Measurements from ENCODE around the gene PDE8A.
"Not testable (repeated sequence)": the region's sequence is repeated elsewhere in the genome, so short reads cannot be mapped to it uniquely, and the experiment has no call there.

Gene PDE8A

DNA sequence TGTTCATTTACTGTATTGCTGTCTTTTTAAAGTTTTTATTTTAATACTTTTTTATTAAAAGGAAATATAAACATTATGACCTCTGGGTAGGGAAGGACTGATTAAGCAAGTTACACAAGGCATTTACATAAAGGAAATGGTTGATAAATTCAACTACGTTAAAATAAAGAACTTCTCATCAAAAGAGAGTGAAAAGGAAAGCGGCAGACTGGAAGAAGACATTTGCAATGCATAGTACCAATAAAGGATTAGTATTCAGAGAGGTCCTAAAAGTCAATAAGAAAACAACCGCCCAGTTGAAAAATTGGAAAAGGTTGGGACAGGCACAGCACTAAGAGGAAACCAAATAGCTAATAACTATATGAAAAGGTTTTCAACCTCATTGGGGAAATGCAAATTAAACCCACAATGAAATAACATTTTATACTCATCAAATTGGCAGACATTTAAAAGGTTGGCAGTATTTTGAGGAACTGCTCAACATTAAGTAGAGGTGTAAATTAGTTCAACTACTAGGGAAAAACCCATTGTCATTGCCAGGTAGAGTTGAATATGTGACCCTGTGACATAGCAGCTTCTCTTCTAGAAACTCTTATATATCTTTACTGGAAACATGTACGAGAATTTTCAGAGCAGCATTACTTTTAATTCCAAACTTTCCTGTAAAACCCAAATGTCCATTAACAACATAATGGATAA lies 9.5 kb downstream of the PDE8A start:
- no peak for DNase-seq (ENCODE audit: low read depth in 2 of 2)

DNA sequence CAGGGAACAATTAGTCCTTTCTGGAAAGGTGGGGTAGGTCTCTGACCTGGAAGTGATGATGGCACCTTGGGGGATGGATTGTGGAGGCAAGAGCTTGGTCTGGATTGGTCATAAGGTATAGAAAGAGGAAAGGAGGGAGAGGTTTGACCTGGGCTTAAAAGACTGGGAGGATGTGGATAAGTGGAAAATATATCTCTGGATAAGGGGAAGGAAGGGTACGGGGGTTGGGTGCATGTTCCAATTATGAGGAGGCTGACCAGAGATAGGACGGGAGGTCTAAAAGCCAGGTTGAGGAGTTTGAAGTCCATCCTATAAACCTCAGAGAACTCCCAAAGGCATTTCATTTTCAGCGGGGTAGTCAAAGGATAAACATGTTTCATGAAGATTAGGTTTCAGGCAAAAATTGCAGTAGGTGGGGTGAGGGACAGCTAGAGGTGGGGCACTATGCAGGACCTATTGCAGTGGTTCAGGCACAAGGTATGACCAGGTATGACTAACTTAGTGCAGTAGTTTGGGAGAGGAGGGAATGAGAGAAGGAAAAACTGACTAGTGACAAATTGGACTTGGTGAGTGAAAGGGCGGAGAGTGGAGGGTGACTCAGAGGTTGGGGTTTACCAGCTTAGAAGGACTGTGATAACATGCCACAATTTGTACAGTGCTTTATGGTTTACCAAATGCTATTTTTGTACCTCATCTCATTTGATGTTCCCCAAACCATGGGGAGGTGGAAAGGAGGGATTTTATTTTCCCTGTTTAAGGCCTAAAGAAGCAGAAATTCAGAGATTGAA lies 10.7 kb downstream of the PDE8A start:
- no peak for DNase-seq (ENCODE audit: low read depth in 2 of 2)

DNA sequence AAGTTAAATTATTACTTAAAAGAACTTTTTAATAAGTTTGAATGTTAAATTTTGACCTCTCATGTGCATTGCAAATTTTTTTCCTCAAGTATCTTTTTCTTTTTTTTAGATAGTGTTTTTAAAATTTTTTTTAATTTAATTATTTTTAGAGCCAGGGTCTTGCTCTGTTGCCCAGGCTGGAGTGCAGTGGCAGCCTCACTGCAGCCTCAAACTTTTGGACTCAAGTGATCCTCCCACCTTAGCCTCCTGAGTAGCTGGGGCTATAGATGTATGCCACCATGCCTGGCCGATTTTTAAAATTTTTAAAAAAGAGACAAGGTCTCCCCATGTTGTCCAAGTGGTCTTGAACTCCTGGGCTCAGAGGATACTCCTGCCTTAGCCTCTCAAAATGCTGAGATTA lies 14.4 kb downstream of the PDE8A start:
- no peak for DNase-seq (ENCODE audit: low read depth in 2 of 2)

DNA sequence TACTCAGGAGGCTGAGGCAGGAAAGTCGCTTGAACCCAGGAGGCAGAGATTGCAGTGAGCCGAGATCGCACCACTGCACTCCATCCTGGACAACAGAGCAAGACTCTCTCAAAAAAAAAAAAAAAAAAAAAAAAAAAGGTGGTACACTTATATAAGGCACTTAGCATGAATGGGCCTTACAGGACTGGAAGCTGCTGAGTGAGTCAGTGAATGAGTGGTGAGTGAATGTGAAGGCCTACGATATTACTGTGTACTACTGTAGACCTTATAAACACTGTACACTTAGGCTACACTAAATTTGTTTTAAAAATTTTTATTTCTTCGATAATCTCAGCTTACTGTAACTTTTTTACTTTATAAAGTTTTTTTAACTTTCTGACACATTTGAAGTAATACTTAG lies 15.1 kb downstream of the PDE8A start:
- DNase-seq (ENCODE audit: low read depth in 2 of 2): not testable (repeated sequence)

DNA sequence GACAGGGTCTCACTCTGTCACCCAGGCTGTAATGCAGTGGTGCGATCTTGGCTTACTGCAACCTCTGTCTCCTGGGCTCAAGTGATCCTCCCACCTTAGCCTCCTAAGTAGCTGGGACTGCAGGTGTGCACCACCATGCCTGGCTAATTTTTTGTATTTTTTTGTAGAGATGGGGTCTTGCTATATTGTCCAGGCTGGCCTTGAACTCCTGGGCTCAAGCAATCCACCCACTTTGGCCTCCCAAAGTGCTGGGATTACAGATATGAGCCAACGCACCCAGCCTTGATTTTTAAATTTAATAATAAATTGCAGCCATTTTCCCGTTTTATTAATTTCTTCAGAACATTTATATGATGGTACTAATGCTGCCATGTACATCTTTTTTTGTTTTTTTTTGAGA lies 15.6 kb downstream of the PDE8A start:
- DNase-seq (ENCODE audit: low read depth in 2 of 2): not testable (repeated sequence)

DNA sequence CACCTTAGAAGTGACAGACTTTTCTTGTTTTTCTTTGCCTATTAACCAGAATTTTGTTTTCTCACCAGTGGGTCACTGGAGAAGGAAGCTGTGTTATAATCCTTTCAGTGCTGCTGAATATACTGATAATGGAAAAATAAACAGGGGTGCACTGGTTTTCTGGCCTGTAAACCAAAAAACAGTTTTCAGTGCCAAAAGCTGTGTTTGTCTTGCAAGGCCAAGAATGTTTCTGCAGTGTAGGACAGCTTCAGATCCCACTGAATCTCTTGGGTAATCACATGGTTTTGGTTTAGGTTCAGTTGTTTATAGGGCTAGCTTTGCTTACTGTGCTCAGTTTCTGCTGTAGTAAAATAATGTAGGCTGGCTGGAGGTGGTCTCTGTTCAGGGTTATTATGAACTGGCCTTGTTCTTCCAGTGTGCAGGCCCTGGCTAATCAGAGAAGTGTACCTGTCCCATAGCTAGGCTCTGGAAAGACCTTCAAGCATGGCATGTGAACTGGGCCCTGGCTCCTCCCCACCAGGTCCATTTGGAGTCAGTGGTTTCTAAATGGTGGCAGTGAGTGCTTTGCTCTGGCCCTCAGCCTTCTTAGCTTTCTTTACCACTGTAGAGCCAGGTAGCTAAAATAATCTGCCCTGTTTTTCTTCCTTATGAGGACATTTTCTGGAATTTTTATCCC lies 18.7 kb downstream of the PDE8A start:
- DNase-seq (ENCODE audit: low read depth in 2 of 2): no peak

DNA sequence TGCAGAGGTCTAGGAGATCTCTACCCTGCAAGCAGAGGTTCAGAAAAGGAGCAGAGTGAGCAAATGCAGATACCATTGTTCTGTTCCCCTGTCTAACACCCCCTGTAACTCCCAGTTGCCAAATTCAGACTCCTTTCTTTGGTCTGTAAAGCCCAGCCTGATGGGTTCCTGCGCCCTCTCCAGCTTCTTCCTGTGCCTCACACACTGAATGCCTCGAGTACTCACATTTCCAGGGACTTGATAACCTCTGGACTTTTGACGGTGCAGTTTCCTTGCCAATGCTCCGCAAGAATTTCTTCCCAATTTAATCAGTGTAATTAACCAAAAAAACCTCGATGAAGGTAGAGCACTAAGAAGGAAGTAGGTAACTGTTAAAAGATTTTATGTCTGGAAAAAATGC lies 19.3 kb downstream of the PDE8A start:
- DNase-seq (ENCODE audit: low read depth in 2 of 2): no peak

DNA sequence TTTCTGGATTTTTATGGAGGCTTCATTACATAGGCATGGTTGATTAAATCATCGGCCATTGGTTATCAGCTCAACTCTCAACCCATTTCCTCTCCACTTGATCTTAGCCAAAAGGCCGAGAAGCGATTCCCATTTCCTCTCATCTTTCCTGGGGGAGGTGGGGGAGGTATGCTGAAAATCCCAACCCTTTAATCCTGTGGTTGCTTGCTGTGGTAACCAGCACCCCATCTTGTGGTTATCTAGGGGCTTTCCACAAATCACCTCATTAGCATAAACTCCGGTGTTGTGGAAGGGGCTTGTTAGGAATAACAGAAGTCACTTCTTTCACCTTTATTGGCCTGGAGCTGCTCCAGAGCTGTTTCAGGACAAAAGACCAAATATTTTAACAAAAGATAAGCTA lies 20.9 kb downstream of the PDE8A start:
- DNase-seq (ENCODE audit: low read depth in 2 of 2): no peak

DNA sequence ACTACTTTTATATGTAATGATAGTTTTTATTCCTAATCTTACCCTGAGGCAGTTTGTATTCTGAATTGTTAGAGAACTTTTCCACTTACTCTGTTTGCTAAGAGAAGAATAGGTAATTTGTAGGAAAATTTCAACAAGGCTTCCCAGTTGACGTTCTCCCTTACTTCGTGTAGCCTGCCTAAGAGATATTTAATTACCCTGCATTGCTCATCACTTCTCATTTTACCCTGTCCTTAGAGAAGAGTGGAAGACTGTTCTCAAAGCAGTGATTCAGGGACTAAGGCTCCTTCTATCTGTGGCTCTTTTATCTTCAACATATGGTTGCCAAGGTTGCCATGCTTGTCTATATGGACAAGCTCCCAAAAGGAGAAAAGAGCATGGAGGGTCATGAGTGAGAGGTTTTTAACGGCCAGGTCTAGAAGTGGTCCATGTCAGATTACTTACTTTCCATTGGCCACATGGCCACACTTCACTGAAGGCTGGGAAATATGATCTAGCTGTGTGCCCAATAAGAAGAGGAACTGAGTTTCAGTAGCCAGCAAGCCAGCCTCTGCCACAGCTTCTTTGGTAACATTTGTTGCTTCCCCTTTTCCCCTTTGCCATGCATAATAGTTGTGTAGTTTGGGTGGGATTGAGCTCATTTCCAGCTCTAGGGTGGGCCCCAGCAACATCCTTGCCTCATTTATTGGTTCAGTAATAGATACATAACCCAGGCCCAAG lies 22.1 kb downstream of the PDE8A start:
- no peak for DNase-seq (ENCODE audit: low read depth in 2 of 2)

DNA sequence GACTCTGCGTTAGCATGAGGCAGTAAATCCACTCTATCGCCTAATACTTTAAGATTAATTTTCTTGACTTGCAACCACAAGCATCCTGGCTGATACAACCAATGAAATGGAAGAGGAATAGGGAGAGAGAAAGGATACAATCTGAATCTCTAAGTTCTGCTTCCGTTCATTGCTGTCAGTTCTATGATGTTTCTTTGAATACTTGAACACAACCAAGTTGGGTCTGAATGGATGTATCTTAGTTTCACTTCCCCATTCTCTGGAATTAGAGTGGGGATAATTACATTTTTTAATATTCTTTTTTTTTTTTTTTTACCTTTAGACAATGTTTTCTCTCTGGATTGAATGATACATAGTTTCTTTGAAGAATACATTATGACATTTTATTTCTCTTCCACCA lies 22.9 kb downstream of the PDE8A start:
- no peak for DNase-seq (ENCODE audit: low read depth in 2 of 2)

DNA sequence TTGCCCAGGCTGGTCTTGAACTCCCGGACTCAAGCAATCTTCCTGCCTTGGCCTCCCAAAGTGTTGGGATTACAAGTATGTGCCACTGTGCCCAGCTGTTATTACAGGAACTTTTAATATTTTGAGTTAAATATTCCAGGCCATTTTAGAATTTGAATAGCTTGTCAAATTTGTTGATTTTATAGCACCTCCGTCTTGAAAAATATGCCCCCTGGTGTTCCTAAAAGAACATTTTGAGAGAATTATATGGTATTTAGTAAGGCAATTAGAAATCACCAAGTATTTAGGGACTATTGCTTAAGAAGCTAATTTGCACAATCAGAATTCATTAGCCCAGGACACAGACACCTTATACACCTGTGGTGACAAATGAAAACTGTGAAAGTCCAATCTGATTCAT lies 23.7 kb downstream of the PDE8A start:
- DNase-seq (ENCODE audit: low read depth in 2 of 2): no peak

DNA sequence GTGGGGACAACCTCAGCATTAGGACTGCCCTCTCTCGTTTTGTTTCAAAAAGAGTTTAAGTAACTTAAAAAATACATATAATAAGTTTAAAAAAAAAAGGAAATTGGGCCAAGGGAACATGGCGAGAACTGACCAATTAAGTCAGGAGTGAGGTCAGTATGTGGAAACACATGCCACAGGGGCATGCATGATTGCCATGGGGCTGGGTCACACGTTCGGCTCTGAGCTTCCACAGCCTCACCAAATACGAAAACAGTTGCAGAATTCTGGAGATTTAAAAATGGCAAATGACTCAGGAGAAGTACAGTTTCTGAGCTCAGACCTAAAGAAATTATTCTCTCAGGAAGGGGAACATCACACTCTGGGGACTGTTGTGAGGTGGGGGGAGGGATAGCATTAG lies 24.1 kb downstream of the PDE8A start:
- no peak for DNase-seq (ENCODE audit: low read depth in 2 of 2)

DNA sequence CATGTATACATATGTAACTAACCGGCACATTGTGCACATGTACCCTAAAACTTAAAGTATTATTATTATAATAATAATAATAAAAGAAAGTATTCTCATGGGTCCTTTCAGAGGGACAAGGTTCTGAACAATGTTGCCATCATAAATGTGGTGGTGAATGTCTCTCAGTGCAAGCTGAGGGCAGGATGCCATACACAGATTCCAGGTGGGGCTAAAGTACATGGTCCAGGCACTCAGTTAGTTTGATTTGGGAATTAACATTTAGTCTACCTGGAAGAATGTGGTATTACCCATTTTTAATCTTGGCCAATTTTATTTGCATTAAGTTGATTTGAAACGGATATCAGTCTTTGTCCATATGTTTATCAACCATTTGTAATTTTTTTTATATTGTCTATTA lies 24.5 kb downstream of the PDE8A start:
- DNase-seq (ENCODE audit: low read depth in 2 of 2): no peak

DNA sequence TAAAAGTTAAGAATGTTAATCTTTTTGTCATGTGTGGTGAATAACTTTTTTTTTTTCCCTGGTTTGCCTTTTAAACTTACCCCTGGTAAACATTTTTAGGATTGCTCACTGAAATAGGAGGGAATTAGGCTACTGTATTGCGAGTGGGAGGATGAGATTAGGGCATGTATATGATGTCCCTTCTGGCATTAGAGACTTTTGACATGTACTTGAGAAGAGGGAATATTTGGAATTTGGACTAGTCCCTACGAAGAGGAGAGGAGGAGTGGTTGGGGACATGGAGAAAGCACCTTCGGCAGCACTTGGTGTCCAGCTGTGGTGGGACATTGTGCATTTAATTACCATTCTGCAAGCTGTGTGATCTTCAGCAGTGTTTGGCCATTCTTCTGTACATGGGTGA lies 25.0 kb downstream of the PDE8A start:
- no peak for DNase-seq (ENCODE audit: low read depth in 2 of 2)

DNA sequence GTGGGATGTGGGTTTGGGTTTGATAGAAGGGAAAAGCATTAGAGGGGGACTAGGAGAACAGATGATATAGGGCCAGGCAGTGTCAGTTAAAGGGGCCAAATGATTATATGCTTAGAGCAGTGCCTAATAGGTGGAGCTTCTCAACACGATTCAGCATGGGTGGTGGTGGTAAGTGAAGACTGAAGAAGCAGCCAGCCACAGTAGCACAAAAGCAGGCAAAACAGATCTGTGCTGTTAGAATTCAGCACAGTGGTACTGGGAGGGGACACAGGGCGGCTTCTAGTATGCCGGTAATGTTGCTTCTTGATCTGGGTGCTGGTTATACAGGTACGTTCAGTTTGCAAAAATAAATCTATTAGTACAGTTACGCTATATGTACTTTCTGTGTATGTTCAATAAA lies 25.5 kb downstream of the PDE8A start:
- no peak for DNase-seq (ENCODE audit: low read depth in 2 of 2)

DNA sequence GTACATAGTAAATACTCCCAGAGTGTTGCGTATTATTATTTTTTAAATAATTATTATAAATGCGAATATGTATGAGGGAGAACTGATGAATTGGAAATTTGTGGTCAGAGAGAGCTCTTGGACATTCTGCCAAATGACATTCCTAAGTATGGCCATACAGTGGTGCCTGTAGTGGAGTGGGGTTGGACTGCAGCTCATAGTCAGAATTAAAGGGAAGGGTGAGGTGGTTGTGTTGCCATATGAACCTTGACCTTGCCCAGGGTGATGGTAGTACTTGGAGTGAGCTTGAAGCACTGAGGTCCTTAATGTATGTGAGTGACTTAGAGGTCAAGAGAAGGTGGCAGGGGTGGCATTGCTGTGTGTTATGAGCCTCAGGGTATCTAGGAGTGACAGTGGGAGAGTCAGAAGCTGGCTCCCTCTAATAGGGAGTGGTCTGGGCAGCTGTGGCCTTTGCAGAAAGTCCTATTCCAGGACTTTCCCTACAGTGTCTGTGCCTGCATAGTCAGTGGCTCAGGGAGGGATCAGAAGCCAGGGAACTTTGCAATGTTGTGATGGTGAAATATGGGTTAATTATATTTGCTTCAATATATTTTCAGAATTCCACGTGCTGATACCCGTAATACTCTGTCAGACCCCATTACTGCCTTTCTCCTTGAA lies 26.2 kb downstream of the PDE8A start:
- no peak for DNase-seq (ENCODE audit: low read depth in 2 of 2)

DNA sequence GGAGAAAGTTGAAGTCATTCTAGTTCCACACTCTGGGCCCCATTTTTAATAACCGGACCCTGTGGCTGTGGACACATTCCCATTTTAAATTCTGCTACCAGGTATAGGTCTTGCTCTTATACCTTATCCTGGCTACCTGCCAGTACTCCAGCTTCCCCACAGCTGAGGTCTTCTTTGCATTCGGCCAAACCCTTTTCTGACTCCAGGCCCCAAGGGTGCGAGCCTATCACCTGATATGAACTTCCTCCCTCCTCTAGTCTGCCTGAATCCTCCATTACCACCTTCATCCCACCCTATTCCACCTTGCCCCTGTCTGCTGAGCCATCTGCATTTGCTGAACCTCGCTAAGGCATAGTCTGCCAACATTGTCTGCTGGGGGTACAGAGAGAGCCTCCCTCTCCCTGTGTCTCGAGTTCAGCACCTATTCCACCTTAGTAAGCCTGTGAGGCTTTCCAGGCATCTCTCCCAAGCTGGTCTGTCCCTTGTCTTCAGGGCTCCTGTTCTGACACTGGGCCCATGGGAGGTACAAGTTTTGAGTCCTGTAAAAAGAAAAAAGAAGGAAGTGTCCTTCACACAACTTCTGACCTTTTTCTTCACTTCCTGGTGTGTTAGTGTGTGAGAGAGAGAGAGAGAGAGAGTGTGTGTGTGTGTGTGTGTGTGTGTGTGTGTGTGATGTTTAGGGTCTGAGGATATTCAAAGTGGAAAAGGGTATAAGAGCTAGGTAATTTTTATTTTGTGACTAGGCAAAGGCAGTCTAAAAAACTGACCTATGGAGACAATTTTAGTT lies 27.0 kb downstream of the PDE8A start:
- DNase-seq (ENCODE audit: low read depth in 2 of 2): no peak

DNA sequence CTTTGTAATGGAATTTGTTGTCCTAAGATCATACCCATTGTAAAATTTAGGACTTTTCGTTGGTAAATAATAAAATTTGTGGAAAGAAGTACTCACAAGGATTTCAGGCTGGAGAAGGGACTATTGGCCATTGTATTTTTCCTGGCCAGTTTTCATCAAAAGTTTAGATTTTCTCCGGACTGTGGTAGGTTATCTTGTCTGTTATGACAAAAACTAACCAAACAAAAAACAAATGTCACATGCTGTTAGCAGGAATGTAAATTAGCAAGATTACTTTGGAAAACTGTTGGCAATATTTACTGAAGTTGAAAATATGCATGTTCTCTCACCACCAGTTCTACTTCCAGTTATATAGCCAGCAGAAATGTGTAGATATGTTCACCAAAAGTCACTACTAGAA lies 27.8 kb downstream of the PDE8A start:
- no peak for DNase-seq (ENCODE audit: low read depth in 2 of 2)

DNA sequence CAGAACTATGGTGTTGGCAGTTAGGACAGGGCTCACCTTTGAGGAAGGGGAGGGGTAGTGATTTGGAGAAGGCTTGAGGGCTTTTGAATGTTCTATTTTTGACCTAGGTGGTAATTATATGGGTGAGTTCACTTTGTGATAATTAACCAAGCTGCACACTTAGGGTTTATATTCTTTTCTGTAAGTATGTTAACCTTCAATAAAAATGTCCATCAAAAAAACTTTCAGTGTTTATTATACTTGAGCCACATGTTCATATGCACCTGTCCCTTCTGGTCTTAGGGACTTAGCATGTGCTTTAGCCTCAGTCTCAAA lies 28.4 kb downstream of the PDE8A start:
- no peak for DNase-seq (ENCODE audit: low read depth in 2 of 2)

DNA sequence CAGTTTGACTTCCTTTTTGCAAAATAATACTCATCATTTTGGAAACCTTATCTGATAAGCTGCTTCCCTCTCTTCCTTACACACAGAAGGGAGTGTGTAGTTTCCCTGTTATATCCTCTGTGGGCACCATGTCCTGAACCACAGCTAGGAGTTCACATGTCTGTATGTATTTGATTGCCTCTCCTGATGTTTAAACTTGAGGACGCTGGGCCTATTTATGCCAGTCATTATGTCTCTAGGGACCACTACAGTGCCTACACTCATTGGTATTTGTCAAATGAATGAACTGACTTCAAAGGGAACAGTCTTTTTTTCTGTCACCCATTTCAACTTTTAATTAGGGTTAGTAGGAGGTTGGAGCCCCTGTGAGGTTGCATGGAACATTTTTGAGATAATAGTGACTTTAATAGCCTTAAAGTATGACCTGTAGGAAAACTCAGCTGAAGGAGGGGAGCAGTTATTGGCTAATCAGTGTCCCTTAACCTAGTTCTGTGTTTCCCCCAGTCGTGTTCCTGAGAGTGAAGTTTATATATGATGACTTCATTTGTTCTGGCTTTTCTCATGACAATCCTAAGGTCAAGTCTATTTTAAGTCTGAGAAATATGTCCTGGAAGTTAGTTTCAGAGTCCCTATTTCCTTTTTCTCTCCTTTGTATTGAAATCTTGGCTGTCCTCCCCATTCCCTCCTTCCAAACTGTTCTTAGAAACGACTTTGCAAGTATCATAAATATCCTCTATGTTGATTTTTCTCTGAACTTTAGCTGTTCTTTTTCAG lies 28.9 kb downstream of the PDE8A start:
- DNase-seq (ENCODE audit: low read depth in 2 of 2): no peak
